ENCODE results near the gene PRKCA.

GRCh38 chr17:66491665-66492064 lies 189.3 kb downstream of the PRKCA start:
- no peak for TF ChIP-seq PAX8 (IDR thresholded peaks at IDR 0.05)
- TF ChIP-seq SREBF1 (IDR thresholded peaks at IDR 0.05; ENCODE audit: low read length), result no peak
- TF ChIP-seq ZNF384 (IDR thresholded peaks at IDR 0.05; ENCODE audit: borderline replicate concordance, low read depth, low read length), result no peak
- TF ChIP-seq NFIC (IDR thresholded peaks at IDR 0.05; ENCODE audit: low read depth, low read length), result no peak
- TF ChIP-seq IRF3 (IDR thresholded peaks at IDR 0.05), result no peak
- no peak for TF ChIP-seq EP300 (IDR thresholded peaks at IDR 0.05; ENCODE audit: borderline replicate concordance in 1 of 2, control insufficient read depth in 1 of 2, low read depth in 2 of 2, low read length in 2 of 2)
- TF ChIP-seq RFX5 (IDR thresholded peaks at IDR 0.05; ENCODE audit: low read depth, low read length), result no peak
- TF ChIP-seq RAD21 (IDR thresholded peaks at IDR 0.05; ENCODE audit: insufficient read depth, low read depth, low read length), result no peak
- TF ChIP-seq ZNF274 (IDR thresholded peaks at IDR 0.05; ENCODE audit: insufficient read depth, insufficient read length), result no peak
- no peak for TF ChIP-seq SIX5 (IDR thresholded peaks at IDR 0.05; ENCODE audit: low read depth, low read length, severe bottlenecking)
- TF ChIP-seq POLR2AphosphoS5 (IDR thresholded peaks at IDR 0.05; ENCODE audit: low read length), result no peak

Data from GM12878 (cell line).